A673 (cell line): Measurements from ENCODE around the gene CDCP2. TPM values are rescaled to one million over a fixed set of nuclear protein-coding genes. Genes with fewer than 3 reads are reported as not detected.

Experiments
- BruUV-seq: library from RNA; stranded (reverse); fragments of 400-500 nt; replicated peaks from 2 replicates; lab custom pipeline; 2021; lab: Mats Ljungman, UMichigan
- CTCF ChIA-PET: fragments of 300-600 bp; sonication (Branson Sonifier 250); formaldehyde crosslinking; loops from one replicate; lab custom pipeline; 2022; ENCODE audit warnings: antibody characterized with exemption; lab: Charles Lee
- POLR2A ChIA-PET: fragments of 300-600 bp; sonication (Branson Sonifier 250); formaldehyde crosslinking; loops from one replicate; lab custom pipeline; 2022; ENCODE audit warnings: antibody characterized with exemption; ENCODE audit not compliant: low non-redundant PET; lab: Charles Lee
- DNase-seq: peaks from one replicate; pipeline ENCODE4 v3.0.0-alpha.2; 2015; ENCODE audit warnings: low spot score
- H3K27ac ChIP-seq: fragments of 200-600 bp; sonication (generic); 2 replicates; pipeline ENCODE4 v1.5.1; 2016; ENCODE audit warnings: mixed run types, low read depth, mild to moderate bottlenecking, mixed read lengths, antibody characterized with exemption, low read length; ENCODE audit not compliant: poor library complexity, severe bottlenecking
- H3K27me3 ChIP-seq: fragments of 200-600 bp; sonication (generic); replicated peaks from 2 replicates; pipeline ENCODE4 v1.6.1; 2017; ENCODE audit warnings: mixed run types, low read depth, mild to moderate bottlenecking, mixed read lengths, antibody characterized with exemption, low read length; ENCODE audit not compliant: insufficient read depth, poor library complexity
- H3K36me3 ChIP-seq: fragments of 200-600 bp; sonication (generic); 2 replicates; pipeline ENCODE4 v1.6.1; 2016; ENCODE audit warnings: mixed run types, mild to moderate bottlenecking, mixed read lengths, antibody characterized with exemption, low read length; ENCODE audit not compliant: insufficient read depth, poor library complexity, severe bottlenecking
- H3K4me1 ChIP-seq: fragments of 200-600 bp; sonication (generic); 2 replicates; pipeline ENCODE4 v1.6.1; 2017; ENCODE audit warnings: mixed run types, mild to moderate bottlenecking, mixed read lengths, antibody characterized with exemption, low read length; ENCODE audit not compliant: insufficient read depth, poor library complexity, severe bottlenecking
- H3K4me3 ChIP-seq: fragments of 200-600 bp; sonication (generic); 2 replicates; pipeline ENCODE4 v1.5.1; 2016; ENCODE audit warnings: low read depth, mixed run types, mild to moderate bottlenecking, mixed read lengths, low read length; ENCODE audit not compliant: poor library complexity, severe bottlenecking
- H3K9me3 ChIP-seq: fragments of 200-600 bp; sonication (generic); 2 replicates; pipeline ENCODE4 v1.6.1; 2016; ENCODE audit warnings: mixed run types, low read depth, mild to moderate bottlenecking, mixed read lengths, antibody characterized with exemption, low read length; ENCODE audit not compliant: poor library complexity, severe bottlenecking
- EZH2 ChIP-seq: fragments of 200-600 bp; sonication (generic); IDR thresholded peaks from 2 replicates; pipeline ENCODE4 v1.6.1; 2017; ENCODE audit warnings: borderline replicate concordance, low read depth, mild to moderate bottlenecking, mixed read lengths, antibody characterized with exemption, low read length; ENCODE audit not compliant: poor library complexity, severe bottlenecking
- intact Hi-C: fragments of 100-400 bp; cut with micrococcal nuclease; formaldehyde crosslinking; loops from one replicate; pipeline ENCODE4 v1.10.0; 2022; ENCODE audit not compliant: unreplicated experiment
- total RNA-seq: library from RNA; stranded (reverse); gene quantifications from 2 replicates; pipeline ENCODE4 v1.2.3, GENCODE V29; 2021
- TF ChIP-seq, protein P1 (sequence below): fragments of 300-800, 200-600 bp; sonication (generic); conservative IDR thresholded peaks from 2 replicates; pipeline ENCODE4 v1.5.1; 2017; ENCODE audit warnings: low read depth, mild to moderate bottlenecking, antibody characterized with exemption, low read length, moderate library complexity, mixed read lengths

Gene CDCP2
- total RNA-seq, 1 experiment from 2014 or later: not detected

GRCh38 chr1:54172614-54173599, 20.1 kb upstream of the CDCP2 start:
- Histone ChIP-seq H3K36me3 (no peaks in the 10 kb centered on the region), H3K4me3 (no peak overlapping the region), H3K4me1 (no peaks in the 10 kb centered on the region), H3K27me3 (no peaks in the 10 kb centered on the region), H3K9me3 (no peaks in the 10 kb centered on the region), H3K27ac (no peak overlapping the region)
- TF ChIP-seq EZH2: no peak
- TF ChIP-seq, protein P1, sequence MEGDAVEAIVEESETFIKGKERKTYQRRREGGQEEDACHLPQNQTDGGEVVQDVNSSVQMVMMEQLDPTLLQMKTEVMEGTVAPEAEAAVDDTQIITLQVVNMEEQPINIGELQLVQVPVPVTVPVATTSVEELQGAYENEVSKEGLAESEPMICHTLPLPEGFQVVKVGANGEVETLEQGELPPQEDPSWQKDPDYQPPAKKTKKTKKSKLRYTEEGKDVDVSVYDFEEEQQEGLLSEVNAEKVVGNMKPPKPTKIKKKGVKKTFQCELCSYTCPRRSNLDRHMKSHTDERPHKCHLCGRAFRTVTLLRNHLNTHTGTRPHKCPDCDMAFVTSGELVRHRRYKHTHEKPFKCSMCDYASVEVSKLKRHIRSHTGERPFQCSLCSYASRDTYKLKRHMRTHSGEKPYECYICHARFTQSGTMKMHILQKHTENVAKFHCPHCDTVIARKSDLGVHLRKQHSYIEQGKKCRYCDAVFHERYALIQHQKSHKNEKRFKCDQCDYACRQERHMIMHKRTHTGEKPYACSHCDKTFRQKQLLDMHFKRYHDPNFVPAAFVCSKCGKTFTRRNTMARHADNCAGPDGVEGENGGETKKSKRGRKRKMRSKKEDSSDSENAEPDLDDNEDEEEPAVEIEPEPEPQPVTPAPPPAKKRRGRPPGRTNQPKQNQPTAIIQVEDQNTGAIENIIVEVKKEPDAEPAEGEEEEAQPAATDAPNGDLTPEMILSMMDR: no peak
- no TSS peak for BruUV-seq
- intact Hi-C loops: no loop called here
- no peak for DNase-seq
- POLR2A ChIA-PET: no interaction called here
- CTCF ChIA-PET: no interaction called here

GRCh38 chr1:54171606-54172005, 18.8 kb upstream of the CDCP2 start:
- intact Hi-C loops: no loop called here
- ChIA-PET POLR2A (no interaction called here), CTCF (no interaction called here)
- BruUV-seq: no TSS peak
- no peaks in the 10 kb centered on the region for H3K27me3 ChIP-seq
- no peaks in the 10 kb centered on the region for H3K36me3 ChIP-seq
- no peak for DNase-seq
- H3K4me1 ChIP-seq: no peaks in the 10 kb centered on the region
- no peak for TF ChIP-seq EZH2
- TF ChIP-seq, protein P1: no peak
- no peaks in the 10 kb centered on the region for H3K9me3 ChIP-seq
- no peak overlapping the region for H3K27ac ChIP-seq
- no peak overlapping the region for H3K4me3 ChIP-seq

- ChIA-PET POLR2A (no interaction called here), CTCF (no interaction called here)
- no peak overlapping the region for H3K4me3 ChIP-seq
- no peaks in the 10 kb centered on the region for H3K9me3 ChIP-seq
- no peak for DNase-seq
- no peaks in the 10 kb centered on the region for H3K27me3 ChIP-seq
- no peaks in the 10 kb centered on the region for H3K36me3 ChIP-seq
- no peaks in the 10 kb centered on the region for H3K4me1 ChIP-seq
- BruUV-seq: no TSS peak
- TF ChIP-seq, protein P1: no peak
- no peak for TF ChIP-seq EZH2
- intact Hi-C loops: no loop called here
- no peak overlapping the region for H3K27ac ChIP-seq
Observed at GRCh38 chr1:54171016-54171415, 18.2 kb upstream of the CDCP2 start.
